HepG2 (cell line): ENCODE results near the gene EIF4G3. TPM values are rescaled to one million over a fixed set of nuclear protein-coding genes. Genes with fewer than 3 reads are reported as not detected.

Experiments used
- ATAC-seq: fragments of 200-7000 bp; cut with Tn5 transposase; 3 replicates; pipeline ENCODE4 v1.9.1; 2020; ENCODE audit warnings: mild to moderate bottlenecking, moderate library complexity
- BruUV-seq: library from RNA; stranded (reverse); fragments of 400-500 nt; replicated peaks from 2 replicates; lab custom pipeline; 2021; lab: Mats Ljungman, UMichigan
- CTCF ChIA-PET: fragments of 300-600 bp; formaldehyde crosslinking; extraction: SDS; loops from one replicate; lab custom pipeline; 2021; ENCODE audit warnings: low total read pairs, inconsistent platforms, low intra/inter-chr PET ratio; lab: Yijun Ruan, JAX
- POLR2A ChIA-PET: fragments of 350-600 bp; sonication (Branson Sonifier 250); formaldehyde crosslinking; loops from one replicate; lab custom pipeline; 2020; ENCODE audit warnings: antibody characterized with exemption, inconsistent platforms; lab: Yijun Ruan, JAX
- DNase-seq: peaks from one replicate; pipeline ENCODE4 v3.0.0-alpha.2; 2015; ENCODE audit warnings: low spot score
- FAIRE-seq: peaks from 3 replicates; lab custom pipeline; 2011; peaks lifted over from hg19 to GRCh38; lab: Jason Lieb, UNC
- H2AFZ ChIP-seq: one replicate; pipeline ENCODE4 v1.6.1; 2011; ENCODE audit warnings: low read length, inconsistent platforms
- H3K27ac ChIP-seq: fragments of 300-600 bp; 3 replicates; pipeline ENCODE4 v1.8.0; 2011; ENCODE audit warnings: mixed run types, mild to moderate bottlenecking, mixed read lengths, low read length, inconsistent platforms; ENCODE audit not compliant: insufficient read depth; ENCODE audit errors: extremely low read length
- H3K27me3 ChIP-seq, 2 experiments: fragments of 200-600 bp in 1 of 2; 2 replicates in 1 of 2; 3 replicates in 1 of 2; pipeline versions ENCODE4 v1.6.0 to v1.8.0; 2011; ENCODE audit warnings: low read length in 2 of 2, mild to moderate bottlenecking in 2 of 2, moderate library complexity in 2 of 2, inconsistent platforms in 1 of 2; ENCODE audit not compliant: insufficient read depth in 2 of 2, control insufficient read depth in 1 of 2
- H3K36me3 ChIP-seq, 2 experiments: fragments of 200-600 bp in 1 of 2; replicated peaks in 1 of 2; 2 replicates in 1 of 2; 3 replicates in 1 of 2; pipeline versions ENCODE4 v1.5.1 to v1.8.0; 2011; ENCODE audit warnings: low read length in 2 of 2, inconsistent platforms in 1 of 2; ENCODE audit not compliant: insufficient read depth in 2 of 2, control insufficient read depth in 1 of 2
- H3K4me1 ChIP-seq: 2 replicates; pipeline ENCODE4 v1.5.1; 2012; ENCODE audit warnings: low read length, inconsistent platforms; ENCODE audit not compliant: insufficient read depth
- H3K4me2 ChIP-seq: 2 replicates; pipeline ENCODE4 v1.6.0; 2011; ENCODE audit warnings: low read depth, low read length, inconsistent platforms
- H3K4me3 ChIP-seq, 3 experiments: fragments of 200-600 bp in 1 of 3; sonication (generic), shearing (Covaris generic) in 1 of 3; replicated peaks in 1 of 3; 2 replicates each; pipeline ENCODE4 v1.5.1; 2011 to 2016; ENCODE audit warnings: low read length in 3 of 3, inconsistent platforms in 2 of 3, low read depth in 2 of 3, mild to moderate bottlenecking in 2 of 3, control low read depth in 1 of 3, mixed read lengths in 1 of 3; ENCODE audit not compliant: insufficient read depth in 1 of 3
- H3K79me2 ChIP-seq: one replicate; pipeline ENCODE4 v1.6.1; 2011; ENCODE audit warnings: low read length, inconsistent platforms; ENCODE audit not compliant: insufficient read depth
- H3K9ac ChIP-seq: 2 replicates; pipeline ENCODE4 v1.6.0; 2011; ENCODE audit warnings: mild to moderate bottlenecking, low read depth, low read length, inconsistent platforms; ENCODE audit not compliant: insufficient read depth
- H3K9me3 ChIP-seq: 2 replicates; pipeline ENCODE4 v1.5.1; 2012; ENCODE audit warnings: mild to moderate bottlenecking, low read length
- H4K20me1 ChIP-seq: 2 replicates; pipeline ENCODE4 v1.6.0; 2011; ENCODE audit warnings: inconsistent platforms, mild to moderate bottlenecking, low read length, moderate library complexity; ENCODE audit not compliant: insufficient read depth
- KMT2A ChIP-seq: sonication (generic); formaldehyde crosslinking; IDR thresholded peaks from 2 replicates; pipeline ENCODE4 v1.4.0; 2020; ENCODE audit warnings: missing genetic modification reagents
- RARA ChIP-seq: IDR thresholded peaks from 2 replicates; pipeline ENCODE4 v1.6.1; 2016; ENCODE audit warnings: missing genetic modification reagents, missing compliant biosample characterization
- RNF2 ChIP-seq: fragments of 450-650 bp; conservative IDR thresholded peaks from 2 replicates; pipeline ENCODE4 v1.6.1; 2016; ENCODE audit warnings: low read depth
- ZNF121 ChIP-seq: sonication (generic); formaldehyde crosslinking; IDR thresholded peaks from 2 replicates; pipeline ENCODE4 v1.5.0; 2020; ENCODE audit warnings: mild to moderate bottlenecking, missing genetic modification reagents
- ZNF251 ChIP-seq: sonication (generic); formaldehyde crosslinking; IDR thresholded peaks from 2 replicates; pipeline ENCODE4 v1.9.0; 2021; ENCODE audit warnings: mild to moderate bottlenecking, missing genetic modification reagents
- ZNF75D ChIP-seq: sonication (generic); formaldehyde crosslinking; IDR thresholded peaks from 2 replicates; pipeline ENCODE4 v1.8.1; 2023; ENCODE audit warnings: missing genetic modification reagents, mild to moderate bottlenecking, borderline replicate concordance
- WGBS: methylation state at CpG from one replicate; pipeline ENCODE4 v1.1.6; 2017; ENCODE audit warnings: low lambda C conversion rate; 5-methylcytosine and 5-hydroxymethylcytosine counted together
- in situ Hi-C: cut with HindIII; loops from 2 replicates; pipeline ENCODE4 v1.10.0; 2017; ENCODE audit warnings: low pct_unique_long_range_greater_than_20kb; ENCODE audit not compliant: extremely low pct_ligation_motif_present
- intact Hi-C: fragments of 100-400 bp; cut with micrococcal nuclease; formaldehyde crosslinking; loops from one replicate; pipeline ENCODE4 v1.10.0; 2022; ENCODE audit not compliant: unreplicated experiment
- microRNA counts: library from miRNA; unstranded; fragments of <30 nt; microRNA quantifications from one replicate; lab custom pipeline; 2015
- microRNA-seq: library from miRNA; unstranded; fragments of <30 nt; microRNA quantifications from one replicate; pipeline ENCODE4, GENCODE V29; 2020
- polyA plus RNA-seq, 8 experiments: library from polyadenylated mRNA; depleted of rRNA in 3 of 8; stranded (reverse) in 7 of 8; unstranded in 1 of 8; fragments of >200 nt; fragmentation: Illumina TruSeq in 4 of 8; extraction: Trizol in 4 of 8; gene quantifications; 2 replicates each; pipeline versions ENCODE4 v1.2.1 to v1.2.3, GENCODE V29; 2011 to 2016; ENCODE audit warnings: low read depth in 4 of 8, missing spikeins in 1 of 8, mixed read lengths in 1 of 8; ENCODE audit not compliant: insufficient read depth in 1 of 8
- small RNA-seq, 3 experiments: library from RNA; depleted of rRNA; stranded (forward); fragments of <200 nt; gene quantifications; one replicate each; pipeline ENCODE3, GENCODE V24; 2012; ENCODE audit warnings: low read depth in 2 of 3, low replicate concordance in 1 of 3; ENCODE audit not compliant: insufficient read length in 3 of 3, insufficient read depth in 2 of 3
- total RNA-seq, 5 experiments: library from RNA; depleted of rRNA; stranded (reverse); fragments of >200 nt; fragmentation: Illumina TruSeq; extraction: Trizol; gene quantifications; 2 replicates each; pipeline ENCODE4 v1.2.3, GENCODE V29; 2016; ENCODE audit warnings: low read depth in 1 of 5

The EIF4G3 gene
- total and polyA plus RNA-seq, 2 of the 13 experiments (the other 11 are each of a cell fraction or from before 2014, with no cell fraction given): 22.2 to 27.6 TPM

GRCh38 chr1:20763417-20763816, 413.3 kb downstream of the EIF4G3 start:
- in situ Hi-C loops (no loop called here), intact Hi-C loops (no loop called here)
- ChIA-PET CTCF (no interaction called here), POLR2A (no interaction called here)
- Histone ChIP-seq H4K20me1 (no peaks in the 10 kb centered on the region), H3K9me3 (no peaks in the 10 kb centered on the region), H3K4me1 (no peaks in the 10 kb centered on the region), H3K27ac (no peak overlapping the region), H2AFZ (no peak overlapping the region), H3K4me2 (no peak overlapping the region), H3K9ac (no peak overlapping the region), H3K36me3 (peaks cover 13 to 88% of the 10 kb centered on the region in 2 experiments), H3K79me2 (no peaks in the 10 kb centered on the region), H3K27me3 (no peaks in the 10 kb centered on the region), H3K4me3 (no peak overlapping the region)
- TF ChIP-seq RNF2: no peak
- TF ChIP-seq ZNF75D (CRISPR knock-in tag): no peak
- no peak for TF ChIP-seq ZNF251
- no peak for TF ChIP-seq RARA (CRISPR knock-in tag)
- 98% methylated on average over 3 of the region's 3 CpGs for WGBS
- no peak for FAIRE-seq
- no TSS peak for BruUV-seq
- DNase-seq: no peak
- no peak for ATAC-seq

- POLR2A ChIA-PET: no interaction called here
- DNase-seq: no peak
- TF ChIP-seq ZNF121 (CRISPR knock-in tag) (0 out of 2 replicates have a peak, but pooled peaks have one; percentile 19), KMT2A (CRISPR knock-in tag) (no peak)
- Histone ChIP-seq H3K79me2 (no peaks in the 10 kb centered on the region), H4K20me1 (no peaks in the 10 kb centered on the region), H3K4me2 (no peak overlapping the region), H3K27me3 (no peaks in the 10 kb centered on the region), H3K9ac (no peak overlapping the region), H3K4me1 (no peaks in the 10 kb centered on the region), H3K27ac (no peak overlapping the region), H2AFZ (no peak overlapping the region), H3K9me3 (no peaks in the 10 kb centered on the region), H3K36me3 (peaks cover 13 to 88% of the 10 kb centered on the region in 2 experiments), H3K4me3 (no peak overlapping the region)
- CTCF ChIA-PET: no interaction called here
- ATAC-seq: no peak
- no TSS peak for BruUV-seq
- FAIRE-seq: no peak
- in situ Hi-C loops: no loop called here
- intact Hi-C loops: no loop called here
- 99% methylated on average over 6 of the region's 6 CpGs for WGBS
Measured at GRCh38 chr1:20760322-20760721, 416.4 kb downstream of the EIF4G3 start.

MicroRNAs within 50 kb of the gene (microRNA counts, 767-probe panel; counts per million panel counts)
- not detected for microRNA hsa-miR-1256 (lab: Ali Mortazavi, UCI)

Small RNA genes lying within 50 kb of the gene (microRNA-seq; reads per million reads assigned to microRNA genes)
- 1.0 reads per million for gene MIR1256

Small RNA genes lying within 50 kb of the gene (small RNA-seq; reads per million reads assigned to genes)
- gene AL627311.1: 0 reads per million in 3 experiments
- gene MIR1256: 0 to 0.33 (median 0) reads per million in 3 experiments
- gene RNU7-200P: 0 reads per million in 3 experiments

Other genes starting within 250 kb of the EIF4G3 start
- 11.1 and 21.2 TPM in 2 replicates for gene ECE1, start 113.6 kb upstream of the EIF4G3 start, total RNA-seq (2016; rRNA removed; fragmentation: Illumina TruSeq; extraction: Trizol)
- gene ECE1, start 113.6 kb upstream of the EIF4G3 start, polyA plus RNA-seq (2011; rRNA removed): 13.5 and 17.0 TPM in 2 replicates